ENCODE data around the gene KIF1A.

The KIF1A gene

GRCh38 chr2:240840435-240841060, 20.5 kb upstream of the KIF1A start:
- Histone ChIP-seq H3K79me2 (ENCODE audit: insufficient read depth, low read length) (no peaks in the 10 kb centered on the region), H3K36me3 (ENCODE audit: insufficient read depth, low read length) (no peaks in the 10 kb centered on the region), H3K27me3 (ENCODE audit: insufficient read depth, low read length, poor library complexity, severe bottlenecking) (no peaks in the 10 kb centered on the region), H3K4me3 (ENCODE audit: low read length, poor library complexity, severe bottlenecking) (no peak overlapping the region), H3K9me3 (ENCODE audit: insufficient read depth, low read depth, low read length) (no peaks in the 10 kb centered on the region), H3K9ac (ENCODE audit: low read depth, low read length, poor library complexity, severe bottlenecking) (no peak overlapping the region), H3K9me2 (replicated peaks; ENCODE audit: low read depth, low read length) (no peaks in the 10 kb centered on the region), H3K4me1 (ENCODE audit: insufficient read depth, low read length, poor library complexity, severe bottlenecking) (no peaks in the 10 kb centered on the region), H3K4me2 (ENCODE audit: low read depth, low read length, poor library complexity, severe bottlenecking) (no peak overlapping the region), H3F3A (ENCODE audit: low read depth) (no peaks in the 10 kb centered on the region), H2AFZ (ENCODE audit: low read length) (no peak overlapping the region), H4K20me1 (ENCODE audit: insufficient read depth, low read length, poor library complexity, severe bottlenecking) (no peaks in the 10 kb centered on the region)
- TF ChIP-seq CTCF (conservative IDR thresholded peaks at IDR 0.05; ENCODE audit: low read length) (peak; percentile 52), EZH2phosphoT487 (IDR thresholded peaks at IDR 0.05; ENCODE audit: borderline replicate concordance) (no peak)

- Histone ChIP-seq H3K79me2 (ENCODE audit: insufficient read depth, low read length) (no peaks in the 10 kb centered on the region), H3K36me3 (ENCODE audit: insufficient read depth, low read length) (no peaks in the 10 kb centered on the region), H3K9me2 (replicated peaks; ENCODE audit: low read depth, low read length) (no peaks in the 10 kb centered on the region), H3F3A (ENCODE audit: low read depth) (no peaks in the 10 kb centered on the region), H3K27me3 (ENCODE audit: insufficient read depth, low read length, poor library complexity, severe bottlenecking) (no peaks in the 10 kb centered on the region), H3K4me2 (ENCODE audit: low read depth, low read length, poor library complexity, severe bottlenecking) (no peak overlapping the region), H3K9me3 (ENCODE audit: insufficient read depth, low read depth, low read length) (no peaks in the 10 kb centered on the region), H3K4me1 (ENCODE audit: insufficient read depth, low read length, poor library complexity, severe bottlenecking) (no peaks in the 10 kb centered on the region), H2AFZ (ENCODE audit: low read length) (no peak overlapping the region), H4K20me1 (ENCODE audit: insufficient read depth, low read length, poor library complexity, severe bottlenecking) (no peaks in the 10 kb centered on the region), H3K9ac (ENCODE audit: low read depth, low read length, poor library complexity, severe bottlenecking) (no peak overlapping the region), H3K4me3 (ENCODE audit: low read length, poor library complexity, severe bottlenecking) (no peak overlapping the region)
- no peak for TF ChIP-seq EZH2phosphoT487 (IDR thresholded peaks at IDR 0.05; ENCODE audit: borderline replicate concordance)
- TF ChIP-seq CTCF (conservative IDR thresholded peaks at IDR 0.05; ENCODE audit: low read length): no peak
These were observed 19.4 kb upstream of the KIF1A start for GRCh38 chr2:240839152-240840143.

- H3F3A ChIP-seq (ENCODE audit: low read depth): no peaks in the 10 kb centered on the region
- H4K20me1 ChIP-seq (ENCODE audit: insufficient read depth, low read length, poor library complexity, severe bottlenecking): no peaks in the 10 kb centered on the region
- H3K4me2 ChIP-seq (ENCODE audit: low read depth, low read length, poor library complexity, severe bottlenecking): no peak overlapping the region
- no peaks in the 10 kb centered on the region for H3K36me3 ChIP-seq (ENCODE audit: insufficient read depth, low read length)
- no peaks in the 10 kb centered on the region for H3K9me2 ChIP-seq (replicated peaks; ENCODE audit: low read depth, low read length)
- no peaks in the 10 kb centered on the region for H3K4me1 ChIP-seq (ENCODE audit: insufficient read depth, low read length, poor library complexity, severe bottlenecking)
- no peaks in the 10 kb centered on the region for H3K79me2 ChIP-seq (ENCODE audit: insufficient read depth, low read length)
- no peak overlapping the region for H3K4me3 ChIP-seq (ENCODE audit: low read length, poor library complexity, severe bottlenecking)
- no peaks in the 10 kb centered on the region for H3K27me3 ChIP-seq (ENCODE audit: insufficient read depth, low read length, poor library complexity, severe bottlenecking)
- no peak overlapping the region for H2AFZ ChIP-seq (ENCODE audit: low read length)
- TF ChIP-seq CTCF (conservative IDR thresholded peaks at IDR 0.05; ENCODE audit: low read length) (no peak), EZH2phosphoT487 (IDR thresholded peaks at IDR 0.05; ENCODE audit: borderline replicate concordance) (no peak)
- no peak overlapping the region for H3K9ac ChIP-seq (ENCODE audit: low read depth, low read length, poor library complexity, severe bottlenecking)
- no peaks in the 10 kb centered on the region for H3K9me3 ChIP-seq (ENCODE audit: insufficient read depth, low read depth, low read length)
These were observed 17.6 kb upstream of the KIF1A start for GRCh38 chr2:240837621-240838020.
